ENCODE data around the gene RAPGEF4.
"Not testable (repeated sequence)": the region's sequence is repeated elsewhere in the genome, so short reads cannot be mapped to it uniquely, and the experiment has no call there.

The RAPGEF4 gene

DNA sequence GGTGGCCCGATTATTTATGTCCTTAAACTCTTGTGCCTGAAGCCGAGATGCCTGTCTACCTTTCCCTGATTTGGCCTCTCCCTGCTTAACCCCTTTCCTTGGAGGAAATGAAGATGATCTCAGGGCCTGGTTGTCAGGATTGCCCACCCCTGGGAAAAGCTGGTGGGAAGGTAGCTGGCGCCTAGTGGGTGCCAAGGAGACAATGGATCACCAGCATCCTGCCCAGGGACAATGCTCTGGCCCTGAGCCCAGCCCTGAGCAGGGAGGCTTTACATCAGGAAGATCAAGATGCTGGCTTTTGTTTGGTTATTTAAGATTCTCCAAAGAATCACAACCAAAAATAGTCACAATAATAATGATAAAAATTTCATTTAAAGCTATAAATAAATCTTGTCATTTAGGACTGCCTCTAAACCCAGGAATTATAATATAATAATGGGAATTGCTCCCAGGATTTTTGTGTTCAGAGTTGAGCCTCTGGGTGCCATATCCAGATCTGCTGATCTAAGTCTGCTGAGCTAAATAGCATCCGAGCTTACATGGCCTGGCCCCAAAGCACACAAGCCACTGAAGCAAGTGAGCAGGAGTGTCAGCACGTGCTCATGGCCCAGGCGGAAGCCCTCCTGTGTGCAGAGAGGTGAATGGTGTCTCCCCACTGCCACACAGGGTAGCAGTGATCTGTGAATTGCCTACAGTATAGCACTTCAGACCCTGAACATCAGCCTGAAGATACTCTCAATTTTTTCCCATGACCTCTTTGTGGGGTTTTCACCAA is 282.2 kb downstream of the RAPGEF4 start:
- DNase-seq: no peak

DNA sequence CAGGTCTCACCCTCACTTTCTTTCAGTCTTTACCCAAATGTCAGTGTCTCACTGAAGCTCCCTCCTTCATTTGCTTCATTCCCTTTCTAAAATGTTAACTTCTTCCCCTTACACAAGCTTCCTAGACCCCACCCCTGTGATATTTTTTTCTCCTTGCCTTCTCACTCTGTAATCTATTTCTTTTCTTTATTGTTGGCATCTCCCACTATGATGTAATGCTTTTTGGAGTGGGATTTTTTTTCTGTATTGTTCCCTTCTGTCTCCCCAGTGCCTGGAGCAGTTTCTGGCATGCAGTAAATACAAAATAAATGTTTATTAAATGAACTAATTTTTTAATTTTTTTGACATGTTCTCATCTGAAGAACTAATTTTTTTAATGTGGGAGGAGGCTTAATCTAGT is 284.1 kb downstream of the RAPGEF4 start:
- DNase-seq: no peak

DNA sequence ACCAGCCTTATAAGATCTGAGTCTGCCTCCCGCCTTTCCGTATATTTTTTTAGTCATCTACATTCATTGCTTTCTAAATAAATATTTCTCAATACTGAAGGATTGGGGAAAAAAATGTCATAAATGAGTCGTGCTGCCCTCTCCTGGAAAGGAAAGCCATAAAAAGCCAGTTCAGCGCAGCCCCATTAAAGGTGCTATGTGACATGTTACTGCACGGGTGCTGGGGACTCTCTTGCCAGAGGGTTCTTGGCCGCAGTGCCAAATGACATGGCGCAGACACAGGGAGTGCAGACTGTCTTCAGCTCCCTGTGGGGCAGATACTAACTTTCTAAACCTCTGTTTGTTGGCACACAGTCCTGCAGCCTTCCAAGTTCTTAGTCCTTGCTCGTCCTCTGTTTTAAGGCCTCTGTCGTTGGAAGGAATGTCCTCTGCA is 286.3 kb downstream of the RAPGEF4 start:
- no peak for DNase-seq

DNA sequence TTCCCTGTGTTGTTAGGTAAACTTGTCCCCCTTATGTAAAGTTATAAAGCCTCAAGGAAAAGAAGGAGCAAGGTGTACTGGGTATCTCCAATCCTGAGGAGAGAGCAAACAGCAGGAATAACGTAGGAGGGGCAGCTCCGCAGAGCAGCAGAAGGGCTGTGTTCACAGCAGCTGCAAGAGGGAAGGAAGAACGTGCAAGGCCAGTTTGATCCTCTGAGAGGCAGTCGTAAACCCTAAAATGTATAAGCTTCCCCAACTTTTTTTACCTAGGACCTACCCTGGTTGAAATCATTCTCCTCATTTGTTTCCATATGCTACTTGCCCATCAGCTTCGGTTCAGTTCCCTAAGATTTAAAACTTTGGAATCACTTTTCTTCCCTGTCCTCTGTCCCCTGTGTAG is 288.1 kb downstream of the RAPGEF4 start:
- DNase-seq: no peak

DNA sequence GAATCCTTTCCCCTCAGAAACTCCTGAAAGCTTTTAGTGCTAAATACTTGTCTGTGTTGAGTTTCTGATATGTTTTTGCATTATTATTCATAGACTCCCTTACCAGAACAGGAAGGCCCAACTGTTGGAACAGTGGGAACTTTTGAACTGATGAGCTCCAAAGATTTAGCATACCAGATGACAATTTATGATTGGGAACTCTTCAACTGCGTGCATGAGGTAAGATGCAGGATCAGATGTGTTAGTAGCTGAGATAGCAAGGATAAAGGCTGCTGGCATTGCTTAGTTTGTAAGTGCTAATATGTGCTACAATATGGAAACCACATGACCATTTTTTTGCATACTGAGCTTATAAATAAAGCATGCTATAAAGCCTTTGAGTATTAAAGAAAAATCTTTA is 290.8 kb downstream of the RAPGEF4 start:
- no peak for DNase-seq

DNA sequence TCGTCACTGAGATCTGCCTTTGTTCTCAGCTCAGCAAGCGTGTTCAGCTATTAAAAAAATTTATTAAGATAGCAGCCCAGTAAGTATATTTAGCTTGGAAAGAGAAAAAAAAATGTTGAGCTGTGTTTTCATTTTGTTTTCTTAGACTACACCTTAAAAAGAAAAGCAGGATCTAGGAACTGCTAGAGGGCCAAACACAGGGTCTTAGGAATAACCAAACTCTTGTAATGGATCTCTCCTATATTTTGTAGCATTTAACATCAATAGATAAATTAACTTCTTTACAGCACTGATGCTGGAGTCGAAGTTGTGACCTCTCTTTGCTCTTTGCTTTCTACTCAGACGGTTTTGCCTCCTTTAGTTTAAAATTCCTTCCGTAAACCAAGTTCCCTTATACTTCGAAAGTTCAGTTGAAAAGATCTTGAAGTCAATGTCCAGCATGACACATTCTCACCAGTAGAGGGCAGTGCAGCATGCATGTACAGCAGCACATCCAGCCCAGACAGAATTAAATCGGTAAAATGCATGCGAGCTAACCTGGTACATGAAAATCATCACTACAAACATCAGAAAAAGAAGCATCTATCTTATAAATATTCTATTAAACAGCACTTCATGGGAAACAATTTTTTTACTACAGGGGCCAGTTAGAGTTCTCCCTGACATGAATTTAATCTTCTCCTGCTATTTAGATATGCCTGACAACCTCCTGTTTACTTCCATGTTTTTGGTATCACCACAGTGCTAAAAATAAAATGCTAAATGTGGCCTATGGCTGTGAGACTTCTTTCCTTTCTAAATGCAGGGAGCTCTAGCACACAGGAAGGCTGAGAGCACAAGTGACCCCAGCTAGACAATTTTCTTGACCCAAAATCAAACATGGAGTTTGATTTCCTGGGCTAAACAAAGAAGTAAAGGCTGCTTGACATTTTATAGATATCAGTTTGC is 291.8 kb downstream of the RAPGEF4 start:
- DNase-seq: peak; percentile 76

DNA sequence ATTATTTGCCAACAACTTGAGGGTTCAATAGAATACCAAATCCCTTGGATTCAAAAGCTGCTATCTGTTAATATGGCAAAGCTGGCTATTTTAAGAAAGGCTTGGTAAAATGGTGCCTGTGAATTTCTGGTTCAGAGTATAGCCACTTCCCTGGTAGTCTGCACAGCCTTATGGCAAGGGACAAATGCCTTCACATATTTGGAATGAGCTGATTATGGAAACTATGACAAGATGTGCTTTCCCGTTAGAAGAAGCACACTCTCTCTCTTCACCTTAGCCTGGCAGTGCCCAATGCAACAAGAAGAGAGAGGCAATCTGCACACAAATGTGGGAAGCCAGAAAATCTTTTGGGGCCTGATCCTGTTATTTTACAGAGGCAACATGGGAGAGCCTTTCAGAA is 292.5 kb downstream of the RAPGEF4 start:
- no peak for DNase-seq

DNA sequence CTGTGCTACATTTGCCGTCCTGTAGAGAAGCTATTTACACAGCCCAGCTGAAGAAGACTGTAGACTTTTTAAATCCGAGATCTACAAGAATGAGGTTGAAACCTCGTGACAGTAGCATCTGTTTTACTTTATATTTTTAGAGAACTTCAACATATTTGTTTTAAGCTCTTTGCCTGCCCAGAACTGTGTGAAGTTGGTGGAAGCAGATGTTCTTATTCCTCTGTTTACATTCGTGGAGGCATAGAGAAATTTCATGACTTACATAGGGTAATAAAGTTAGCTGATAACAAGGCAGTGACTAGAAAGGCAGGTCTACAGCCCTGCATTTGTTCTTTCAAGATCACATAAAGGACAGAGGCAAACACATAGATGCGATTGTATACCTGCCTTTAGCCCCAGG is 293.0 kb downstream of the RAPGEF4 start:
- DNase-seq: no peak

DNA sequence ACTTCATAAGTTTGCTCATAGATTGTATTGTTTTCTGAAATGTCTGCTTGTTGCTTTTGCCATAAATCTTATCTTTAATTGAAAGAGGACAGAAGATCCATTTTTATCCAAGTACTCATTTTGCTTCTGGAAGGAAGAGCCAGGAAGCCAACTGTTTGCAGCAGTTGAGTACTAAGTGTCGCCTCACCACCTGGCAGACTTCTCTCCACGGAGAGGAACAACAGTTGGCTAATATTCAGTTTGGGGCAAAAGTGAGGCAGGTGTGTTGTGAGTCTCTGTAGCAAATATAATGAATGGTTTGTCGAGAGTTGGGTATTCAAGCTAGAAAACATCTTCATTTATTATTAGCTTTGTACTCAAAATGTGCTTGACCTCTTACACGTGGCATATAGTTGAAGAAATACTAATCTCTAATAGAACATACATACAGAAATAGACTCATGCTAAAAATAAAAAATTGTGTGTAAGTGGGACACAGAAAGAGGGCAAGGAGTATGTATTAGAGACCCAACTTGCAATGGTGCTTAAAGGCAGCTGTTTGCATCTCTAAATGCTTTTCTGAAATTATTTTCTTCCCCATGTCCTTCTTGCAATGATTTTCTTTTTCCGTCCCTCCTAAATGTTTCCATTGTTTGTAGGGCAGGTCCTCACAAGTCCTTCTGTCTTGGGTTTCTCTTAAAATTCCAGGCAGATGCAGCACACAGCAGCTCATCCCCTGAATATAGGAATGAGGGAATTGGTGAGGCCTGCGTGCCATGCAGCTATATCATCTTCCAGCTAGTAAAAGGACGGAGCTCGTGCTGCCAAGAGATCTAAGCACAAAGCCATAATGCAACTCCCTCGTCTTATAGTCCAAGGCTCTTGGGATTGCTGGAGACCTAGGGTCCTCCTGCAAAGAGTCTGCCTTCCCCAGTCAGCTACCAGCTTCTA is 295.2 kb downstream of the RAPGEF4 start:
- DNase-seq: no peak

DNA sequence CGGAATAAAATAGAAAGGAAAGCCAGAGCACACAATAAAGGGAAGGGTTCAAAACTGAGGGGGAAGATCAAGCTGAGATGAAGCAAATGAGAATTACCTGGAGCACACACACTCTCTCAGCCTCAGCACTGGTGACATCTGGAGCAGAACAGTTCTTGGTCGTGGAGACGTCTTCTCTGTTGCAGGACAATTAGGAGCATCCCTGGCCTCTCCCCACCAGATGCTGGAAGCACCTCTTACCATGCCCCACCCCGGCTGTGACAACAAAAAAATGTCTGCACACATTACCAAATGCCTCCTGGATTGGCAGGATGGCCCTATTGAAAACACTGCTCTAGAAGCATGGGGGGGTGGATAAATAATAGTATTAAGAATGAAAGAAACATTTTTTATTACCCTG is 296.4 kb downstream of the RAPGEF4 start:
- no peak for DNase-seq

DNA sequence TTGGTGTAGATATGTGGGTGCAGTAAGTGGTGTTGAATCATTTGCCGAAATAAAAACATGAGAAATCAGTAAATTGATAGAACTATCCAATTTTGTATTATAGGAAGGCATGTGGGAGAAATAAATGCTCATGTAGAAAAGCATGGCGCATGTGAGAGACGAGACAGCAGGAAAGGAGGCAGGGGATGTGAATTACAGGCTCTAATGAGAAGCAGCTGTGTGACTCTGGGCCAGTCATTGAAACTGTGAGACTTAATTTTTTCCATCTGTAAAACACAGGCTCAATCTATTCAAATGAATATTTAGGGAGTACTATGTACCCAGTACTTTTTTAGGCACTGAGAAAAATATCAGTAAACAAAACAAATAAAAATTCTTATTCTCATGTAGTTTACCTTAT is 297.4 kb downstream of the RAPGEF4 start:
- no peak for DNase-seq

DNA sequence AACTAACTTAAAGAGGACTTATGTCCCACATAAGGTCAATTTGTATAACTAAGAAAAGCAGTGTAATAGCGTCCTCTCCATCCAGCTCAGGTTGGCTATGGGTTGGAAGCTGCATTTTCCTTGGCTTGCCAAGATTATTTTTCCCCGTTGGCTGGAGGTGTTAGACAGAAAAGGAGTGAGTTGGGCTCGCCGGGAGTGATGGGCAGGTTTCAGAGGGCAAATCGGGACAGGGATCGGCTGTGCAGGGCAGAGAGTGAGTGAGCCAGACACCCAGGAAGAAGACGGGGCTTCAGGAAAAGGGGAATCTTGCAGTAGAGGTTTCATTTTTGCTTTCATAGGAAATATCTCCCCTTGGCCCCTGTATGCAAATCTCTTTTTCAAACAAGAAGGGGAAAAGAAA is 298.5 kb downstream of the RAPGEF4 start:
- DNase-seq: no peak

DNA sequence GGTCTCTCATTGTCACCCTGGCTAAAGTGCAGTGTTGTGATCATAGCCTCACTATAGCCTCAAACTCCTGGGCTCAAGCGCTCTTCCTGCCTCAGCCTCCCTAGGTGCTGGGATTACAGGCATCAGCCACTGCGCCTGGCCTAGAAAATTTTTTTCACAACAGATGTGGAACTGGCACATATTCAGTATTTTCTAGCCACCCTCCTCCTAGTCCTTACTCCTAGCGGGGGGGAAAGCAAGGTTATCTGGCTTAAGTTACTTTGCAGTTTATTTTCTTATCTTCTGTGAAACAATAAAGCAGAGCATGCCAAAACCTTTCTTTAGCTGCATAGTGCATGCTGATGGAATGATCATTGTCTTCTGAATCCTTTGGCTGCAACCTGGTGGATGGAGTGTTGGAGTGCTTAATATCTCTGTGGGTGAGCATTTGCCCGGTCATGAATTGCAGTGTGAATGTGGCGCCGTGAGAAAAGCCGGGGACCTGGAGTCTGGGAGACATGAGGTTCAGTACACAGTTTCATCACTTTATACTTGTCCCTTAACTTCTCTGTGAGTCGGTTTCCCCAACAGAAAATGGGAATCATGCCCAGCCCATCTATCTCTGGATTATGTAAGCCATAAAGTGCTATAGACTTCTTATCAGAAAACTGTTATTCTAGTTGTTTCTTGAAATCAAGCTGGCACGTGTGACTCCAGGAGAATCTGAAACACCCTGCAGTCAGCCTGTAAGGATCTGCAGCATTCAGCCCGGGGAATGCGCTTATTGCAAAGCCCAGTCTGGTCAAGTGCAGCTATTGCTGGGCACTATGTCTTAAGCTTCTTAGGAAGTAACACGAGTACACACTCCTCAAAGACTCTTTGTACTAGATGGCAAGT is 301.8 kb downstream of the RAPGEF4 start:
- DNase-seq: no peak

DNA sequence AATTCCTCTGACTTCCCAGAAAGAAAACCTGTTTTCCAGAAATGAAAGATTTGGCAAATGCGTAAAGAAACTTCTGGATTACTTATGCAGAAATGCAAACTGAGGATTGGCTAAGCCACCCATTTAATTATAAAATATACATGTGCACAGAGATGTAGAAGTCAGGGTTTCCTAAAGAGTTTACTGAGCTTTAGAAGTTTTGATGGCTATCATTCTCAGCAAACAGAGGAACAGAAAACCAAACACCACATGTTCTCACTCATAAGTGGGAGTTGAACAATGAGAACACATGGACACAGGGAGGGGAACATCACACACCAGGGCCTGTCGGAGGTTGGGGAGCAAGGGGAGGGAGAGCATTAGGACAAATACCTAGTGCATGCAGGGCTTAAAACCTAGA is 302.6 kb downstream of the RAPGEF4 start:
- not testable (repeated sequence) for DNase-seq

DNA sequence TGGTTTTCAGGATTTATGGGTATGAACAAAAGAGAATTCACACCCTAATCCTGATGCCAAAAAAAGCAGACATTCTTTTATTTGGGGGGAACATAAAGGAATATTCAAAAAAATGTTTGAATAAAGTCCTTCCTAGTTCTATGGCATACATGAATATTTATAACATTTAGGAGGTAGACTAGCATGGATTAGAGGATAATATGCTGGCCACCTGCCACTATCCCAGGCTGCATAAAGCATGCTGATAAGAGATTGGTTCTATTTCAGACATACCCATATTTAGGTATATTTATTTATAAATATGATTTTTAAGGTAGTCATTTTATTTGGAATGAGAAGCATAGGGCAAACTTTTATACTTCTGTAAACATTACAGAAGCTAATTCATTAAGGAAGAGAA is 305.1 kb downstream of the RAPGEF4 start:
- DNase-seq: no peak

DNA sequence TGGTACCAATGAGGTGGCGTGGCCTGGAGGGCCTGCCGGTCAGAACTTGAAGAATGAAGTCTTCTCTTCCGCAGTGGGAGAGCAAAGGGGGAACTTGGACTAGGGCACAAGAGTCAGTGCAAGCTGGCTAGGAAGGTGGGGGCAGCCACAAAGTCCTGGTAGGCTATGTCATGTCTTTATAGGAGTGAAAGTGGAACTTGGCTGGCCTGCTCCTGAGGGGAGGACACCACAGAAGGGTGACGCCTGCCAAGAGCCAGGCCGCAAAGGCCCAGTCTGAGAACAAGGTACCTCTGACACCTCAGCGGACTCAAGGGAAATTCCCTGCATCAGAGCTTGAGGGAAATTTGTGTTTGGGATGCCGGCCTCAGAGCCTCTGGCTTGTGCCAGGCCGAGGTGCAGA is 307.8 kb downstream of the RAPGEF4 start:
- no peak for DNase-seq

DNA sequence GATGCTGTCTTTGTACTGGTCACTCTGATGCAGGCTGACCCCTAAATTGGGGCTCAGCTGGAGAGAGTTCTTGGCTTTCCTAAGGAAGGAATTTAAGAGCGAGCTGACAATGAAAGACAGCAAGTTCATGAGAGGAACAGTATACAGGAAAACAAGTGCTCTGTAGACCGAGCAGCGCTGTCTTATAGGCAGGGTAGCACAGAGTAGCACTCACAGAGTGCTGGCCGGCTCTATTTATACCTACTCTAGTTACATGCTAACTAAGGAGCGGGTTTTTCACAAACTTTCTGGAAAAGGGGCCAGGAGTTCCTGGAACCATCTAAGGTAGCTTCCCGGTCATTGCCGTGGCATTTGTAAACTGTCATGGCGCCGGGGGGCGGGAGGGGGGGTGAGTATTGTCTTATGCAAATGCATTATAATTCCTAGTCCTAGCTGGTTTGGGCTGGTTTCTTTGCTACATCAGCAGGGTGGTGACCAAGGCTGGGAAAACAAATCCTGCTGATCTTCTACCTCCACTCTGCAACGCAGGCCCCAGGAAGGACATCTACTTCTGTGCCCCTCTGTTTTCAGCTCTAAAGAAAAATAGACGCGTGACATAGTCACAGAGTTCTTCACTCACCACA is 308.4 kb downstream of the RAPGEF4 start:
- no peak for DNase-seq

DNA sequence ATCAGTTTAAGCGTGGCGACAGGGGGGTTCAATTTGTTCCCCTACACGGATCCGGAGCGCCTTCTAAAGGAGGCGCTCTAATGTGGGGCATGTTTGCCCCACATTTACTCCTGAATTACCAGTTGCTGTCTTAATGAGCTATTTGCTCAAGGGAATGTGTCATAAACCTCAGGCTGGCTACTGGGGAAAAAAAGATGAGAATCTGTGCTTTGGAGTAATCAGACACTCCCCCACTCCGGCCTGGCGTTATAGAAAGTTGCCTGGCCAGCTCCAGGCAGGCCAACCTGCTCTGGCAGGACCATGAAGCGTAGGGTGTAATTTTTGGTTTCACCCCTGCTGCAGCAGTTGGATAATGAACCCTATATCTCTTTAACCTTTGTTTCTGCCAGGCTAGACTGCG is 309.0 kb downstream of the RAPGEF4 start:
- no peak for DNase-seq

DNA sequence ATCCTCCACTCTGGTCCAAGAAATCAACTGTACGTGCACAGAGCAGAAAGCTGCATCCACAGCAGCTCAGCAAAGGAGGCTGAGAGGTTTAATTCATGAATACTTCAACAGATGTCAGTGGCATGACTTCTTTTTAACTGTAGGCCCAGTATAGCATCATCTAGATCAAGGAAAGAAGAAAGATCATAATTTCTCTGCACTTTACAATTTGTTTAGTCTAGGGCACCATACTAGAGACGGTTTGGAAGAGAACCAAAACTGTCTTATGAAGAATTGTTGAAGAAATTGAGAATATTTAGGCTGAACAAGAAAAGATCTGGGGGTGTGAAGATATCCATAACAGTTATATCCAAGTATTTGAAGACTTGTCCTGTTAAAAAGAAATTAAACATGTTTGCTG is 309.5 kb downstream of the RAPGEF4 start:
- DNase-seq: no peak

DNA sequence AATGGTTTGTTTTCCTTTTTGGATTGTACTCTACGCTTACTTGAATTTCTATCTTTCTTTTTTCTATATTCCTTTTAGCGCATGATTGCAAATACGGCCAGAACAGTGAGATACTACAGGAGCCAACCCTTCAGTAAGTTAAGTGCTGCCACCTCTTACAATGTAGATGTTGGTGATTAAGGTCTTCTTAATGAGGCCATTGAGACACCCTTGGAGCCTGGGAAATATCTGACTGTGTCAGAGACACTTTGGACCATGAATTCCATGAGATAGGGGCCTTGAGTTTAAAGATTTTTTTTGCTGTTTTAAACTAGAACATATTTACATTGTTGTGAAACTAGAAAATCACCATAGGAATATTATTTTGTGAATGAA is 312.9 kb downstream of the RAPGEF4 start:
- no peak for DNase-seq

DNA sequence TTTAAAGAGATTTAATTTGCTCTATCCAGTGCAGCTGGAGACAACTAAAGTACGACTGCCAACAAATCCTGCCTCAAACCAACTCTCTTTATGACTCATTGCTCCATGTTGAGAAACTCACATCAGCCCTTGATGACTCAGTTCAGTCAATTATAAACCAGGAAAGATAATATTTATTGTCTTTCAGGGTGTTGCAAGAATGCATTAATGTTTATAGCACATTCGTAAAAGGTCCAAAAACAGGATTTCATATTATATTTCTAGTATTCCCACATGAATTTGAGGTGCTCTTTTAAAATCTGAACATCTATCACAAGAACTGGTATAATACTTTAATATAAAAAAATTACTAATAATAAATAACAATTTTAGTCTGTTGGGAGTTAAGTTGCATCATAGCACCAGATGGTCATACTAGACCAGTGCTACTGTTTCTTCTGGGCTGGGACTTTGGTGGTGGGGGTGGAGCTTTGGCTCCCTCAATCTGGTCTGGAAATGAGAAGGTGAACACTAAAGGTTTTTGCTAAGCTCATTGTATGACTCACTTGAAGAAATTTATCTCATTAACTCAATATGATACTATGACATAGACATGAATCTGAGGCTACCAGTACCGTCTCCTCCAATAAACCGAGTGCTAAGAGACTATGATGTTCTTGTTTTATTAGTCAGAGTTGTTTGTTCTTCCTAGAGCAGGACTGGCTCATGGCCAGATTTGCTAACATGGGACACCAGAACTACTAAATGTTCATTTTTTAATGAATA is 313.4 kb downstream of the RAPGEF4 start:
- DNase-seq: no peak

All from NCI-H345 (cell line).